Measurements from ENCODE around the gene DTNBP1.

The DTNBP1 gene

DNA sequence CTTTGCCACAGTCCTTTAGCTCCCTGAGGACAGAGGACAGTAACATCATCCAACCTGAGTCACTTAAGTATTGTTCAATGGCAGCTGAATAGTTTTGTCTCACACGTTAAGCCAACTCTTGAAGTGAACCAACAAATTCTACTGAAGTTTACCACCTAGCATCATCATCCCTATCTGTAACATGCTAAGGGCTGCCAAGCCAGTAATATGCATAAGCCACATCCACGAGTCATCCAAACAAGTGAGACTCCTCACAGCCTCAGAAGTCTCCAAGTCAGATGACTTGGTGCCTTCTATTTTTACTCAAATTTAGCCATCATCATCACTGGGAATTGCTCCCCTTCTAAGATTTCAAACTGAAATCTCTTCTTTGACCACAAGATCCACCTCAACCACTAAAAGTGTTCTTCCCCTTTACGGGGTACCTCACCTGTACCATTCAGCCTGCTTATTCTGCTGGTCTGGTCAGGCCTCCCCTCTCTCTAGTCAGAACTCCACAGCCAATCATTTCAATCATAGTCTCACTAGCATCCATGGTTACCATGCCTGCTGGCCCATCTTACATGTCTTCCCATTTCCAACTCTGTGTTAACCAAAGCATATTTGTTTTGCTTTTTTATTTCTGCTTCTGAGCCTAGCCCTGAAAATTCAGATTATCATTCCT is 73.7 kb downstream of the DTNBP1 start:
- peak; percentile 73 for DNase-seq

DNA sequence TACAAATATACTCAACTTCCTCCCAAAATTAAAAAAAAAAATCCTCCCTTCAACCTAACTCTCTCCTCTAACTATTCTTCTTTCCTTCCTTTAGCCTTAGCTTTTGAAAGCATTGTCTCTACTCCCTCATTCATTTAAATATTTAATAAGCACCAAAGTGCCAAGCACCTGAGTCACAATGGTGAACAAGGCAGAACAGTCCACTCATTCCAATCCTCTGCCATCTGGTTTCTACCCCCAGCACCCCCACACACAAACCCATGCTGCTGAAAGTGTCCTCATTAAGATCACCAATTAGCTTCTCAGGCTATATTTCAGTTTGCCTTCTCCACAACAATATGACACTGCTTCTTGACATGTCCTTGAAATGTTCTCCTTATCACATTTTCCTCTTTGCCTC is 76.3 kb downstream of the DTNBP1 start:
- peak; percentile 13 for DNase-seq

DNA sequence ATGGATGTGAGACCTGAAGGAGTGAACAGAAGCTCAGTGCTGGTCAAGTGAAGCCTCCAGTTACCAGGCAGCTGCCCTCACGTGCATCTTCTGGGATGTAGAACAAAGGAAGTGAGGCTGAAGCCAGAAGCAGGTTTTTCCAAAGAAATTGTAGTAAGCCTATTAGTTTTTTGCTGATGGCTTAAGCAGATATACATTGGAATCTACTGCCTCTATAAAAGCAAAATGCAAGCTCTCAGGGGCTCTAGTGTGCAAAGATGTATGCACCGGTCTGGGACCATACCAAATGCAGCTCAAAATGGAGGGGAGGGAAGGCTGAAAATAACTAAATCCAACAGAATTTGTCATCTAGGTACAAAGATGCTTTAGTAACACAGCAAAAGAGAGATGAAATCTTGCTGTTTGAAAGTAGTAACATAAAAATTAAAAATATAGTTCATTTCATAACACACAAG is 77.0 kb downstream of the DTNBP1 start:
- no peak for DNase-seq

DNA sequence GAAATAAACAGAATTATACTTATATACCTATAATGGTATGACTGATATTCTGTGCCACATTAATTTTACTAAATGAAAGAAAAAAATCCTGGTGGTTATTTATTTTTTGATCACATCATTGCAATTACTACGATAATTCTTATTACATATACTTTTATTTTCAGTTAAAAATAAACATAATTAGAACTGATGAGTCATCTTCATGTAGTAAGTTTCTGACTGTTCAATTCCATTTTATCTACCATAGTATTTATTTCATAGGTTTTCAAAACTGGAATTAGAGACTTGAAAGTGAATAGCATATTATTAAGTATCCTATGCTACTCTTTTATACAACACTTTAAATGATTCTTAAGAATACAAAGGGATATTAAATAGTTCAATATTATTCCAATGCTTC is 80.3 kb downstream of the DTNBP1 start:
- DNase-seq, result no peak

DNA sequence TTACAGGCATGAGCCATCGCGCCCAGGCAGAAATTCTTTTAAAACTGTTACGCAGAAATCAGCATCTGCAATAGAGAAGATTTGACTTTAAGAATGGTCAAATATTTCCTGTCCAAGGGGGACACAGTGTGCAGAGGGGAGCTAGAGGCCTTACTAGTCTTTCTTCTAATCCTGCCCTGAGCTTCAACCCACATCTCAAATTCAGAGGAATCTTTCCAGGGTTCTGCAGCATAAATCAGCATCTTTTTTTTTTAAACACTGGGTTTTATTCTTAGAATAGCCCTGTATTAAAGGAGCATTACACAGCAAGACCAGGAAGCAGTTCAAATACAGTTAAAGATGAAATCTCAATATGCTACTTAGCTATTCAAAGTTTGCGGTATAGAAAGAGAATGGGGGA is 81.1 kb downstream of the DTNBP1 start:
- DNase-seq, result no peak

DNA sequence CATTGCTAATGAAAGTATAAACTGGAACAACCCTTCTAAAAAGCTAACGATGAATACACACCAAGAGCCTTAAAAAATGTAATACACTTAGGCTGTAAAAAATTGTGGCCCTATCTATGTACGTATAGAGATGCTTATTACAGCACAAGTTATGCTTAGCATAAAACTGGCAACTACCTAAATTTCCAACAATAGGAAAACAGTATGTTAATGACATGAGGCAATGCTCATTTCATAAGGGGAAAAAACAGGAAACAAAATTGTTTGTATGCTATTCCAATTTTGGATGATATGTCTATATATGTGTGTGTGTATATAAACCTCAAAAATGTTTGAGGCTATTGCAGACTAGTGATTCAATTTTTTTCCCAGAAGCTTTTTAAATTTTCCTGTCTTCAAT is 82.5 kb downstream of the DTNBP1 start:
- DNase-seq, result no peak

DNA sequence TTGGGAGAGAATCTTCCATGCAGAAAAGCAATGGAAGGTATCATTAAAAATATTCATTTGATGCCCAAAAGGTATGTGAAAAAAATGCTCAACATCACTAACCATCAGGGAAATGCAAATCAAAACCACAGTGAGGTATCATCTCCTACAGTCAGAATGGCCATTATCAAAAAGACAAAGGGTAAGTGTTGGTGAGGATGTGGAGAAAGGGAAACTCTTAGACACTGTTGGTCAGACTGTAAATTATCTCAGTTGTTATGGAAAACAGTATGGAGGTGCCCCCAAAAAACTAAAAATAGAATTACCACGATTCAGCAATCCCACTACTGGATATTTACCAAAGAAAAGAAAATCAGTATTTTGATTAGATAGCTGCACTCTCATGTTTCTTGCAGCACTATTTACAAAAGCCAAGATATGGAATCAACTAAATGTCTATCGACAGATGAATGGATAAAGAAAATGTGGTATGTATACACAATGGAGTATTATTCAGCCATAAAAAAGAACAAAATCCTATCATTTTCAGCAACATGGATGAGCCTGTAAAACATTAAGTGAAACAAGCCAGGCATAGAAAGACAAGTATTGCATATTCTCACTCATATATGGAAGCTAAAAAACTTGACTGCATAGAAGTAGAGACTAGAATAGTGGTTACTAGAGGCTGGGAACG is 84.0 kb downstream of the DTNBP1 start:
- DNase-seq, result no peak

DNA sequence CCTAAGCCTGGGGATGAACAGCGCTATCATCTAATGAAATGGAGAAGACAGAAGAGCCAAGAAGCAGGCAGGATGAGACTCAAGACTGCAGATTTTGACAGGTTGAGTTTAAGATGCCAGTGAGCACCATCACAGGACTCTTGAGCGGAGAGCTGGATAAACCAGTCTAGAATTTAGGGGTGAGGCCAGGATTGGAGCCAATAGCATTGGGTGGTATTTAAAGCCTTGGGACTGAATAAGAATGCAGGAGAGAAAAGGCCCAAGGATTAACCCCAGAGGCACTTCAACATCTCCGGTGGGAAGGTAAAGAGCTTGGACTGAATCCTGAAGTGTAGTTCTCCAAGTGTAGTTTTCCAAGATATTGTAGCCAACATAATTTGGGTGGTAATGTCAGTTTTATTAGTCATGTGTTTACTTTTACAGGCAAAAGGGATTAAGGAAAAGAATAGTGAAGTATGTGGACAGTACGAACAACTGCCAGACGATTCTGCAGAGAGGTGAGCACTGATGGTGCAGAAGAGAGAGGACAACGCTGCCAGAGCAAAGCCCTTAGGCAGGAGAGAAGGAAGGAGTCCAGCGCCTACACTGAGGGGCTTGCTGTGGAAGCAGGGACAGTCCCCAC is 85.2 kb downstream of the DTNBP1 start:
- DNase-seq, result no peak

DNA sequence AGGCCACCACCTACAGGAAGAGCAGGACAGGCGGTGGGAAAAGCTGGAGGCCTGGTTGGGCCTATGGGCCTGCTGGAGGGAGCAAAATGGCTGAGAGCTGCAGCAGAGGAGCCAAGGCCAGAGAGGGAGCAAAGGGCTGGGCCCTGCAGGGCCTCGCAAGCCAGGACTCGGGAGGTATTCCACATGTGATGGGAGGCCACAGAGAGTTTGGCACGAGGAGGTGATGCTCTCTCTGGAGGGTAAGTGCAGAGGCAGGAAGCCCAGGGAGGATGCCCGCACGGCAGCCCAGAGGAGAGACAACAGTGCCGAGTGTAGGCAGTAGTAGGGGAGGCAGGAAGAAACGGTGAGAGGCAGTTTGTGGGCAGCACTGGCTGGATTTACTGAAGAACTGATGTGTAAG is 85.7 kb downstream of the DTNBP1 start:
- DNase-seq, result no peak

DNA sequence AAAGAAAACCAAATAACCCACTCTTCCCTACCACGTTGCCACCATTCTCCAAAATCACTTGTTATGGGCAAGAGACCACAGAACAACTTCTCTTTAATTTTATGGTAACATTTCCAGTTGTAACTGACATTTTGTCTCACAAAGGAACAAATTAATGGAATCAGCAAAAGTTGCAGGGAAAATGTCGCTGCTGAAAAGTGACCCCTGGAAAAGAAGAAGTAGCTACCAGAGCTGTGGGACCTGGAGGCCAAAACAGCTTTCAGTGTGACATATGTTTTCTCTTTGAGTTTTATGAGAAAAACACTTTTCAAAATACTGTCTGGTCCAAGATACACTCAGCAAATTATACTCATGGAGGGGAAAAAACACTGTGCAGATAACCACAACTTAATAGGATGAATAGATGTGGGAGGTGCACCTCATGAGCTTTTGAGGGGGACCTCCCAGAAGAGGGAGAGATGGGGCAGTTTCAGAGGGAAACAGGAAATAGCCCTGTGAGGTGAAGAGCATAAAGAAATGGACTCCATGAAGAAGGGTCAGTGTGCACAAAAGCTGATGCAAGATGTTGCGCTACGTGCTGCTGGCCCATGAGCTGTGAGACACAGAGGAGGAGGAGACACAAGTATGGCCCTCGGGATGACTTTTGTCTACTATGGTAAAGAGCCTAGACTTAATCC is 87.3 kb downstream of the DTNBP1 start:
- no peak for DNase-seq

DNA sequence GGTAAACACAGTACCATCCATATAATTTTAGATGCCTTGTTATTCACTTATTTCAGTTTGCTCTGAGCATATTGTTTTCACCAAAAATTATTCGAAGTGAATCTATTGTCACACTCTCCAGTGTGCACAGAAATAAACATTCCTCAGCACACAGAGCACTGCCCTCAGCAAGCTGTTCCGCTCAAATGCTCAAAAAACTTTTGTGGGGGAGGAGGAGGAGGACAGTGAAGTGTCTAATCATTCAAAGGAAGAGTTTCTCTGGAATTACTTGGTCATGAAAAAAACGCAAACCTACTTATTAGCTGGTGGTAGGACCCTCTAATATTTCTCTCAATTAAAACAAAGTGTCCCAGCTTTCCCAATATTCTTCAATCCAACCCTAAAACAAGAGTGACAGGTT is 88.3 kb downstream of the DTNBP1 start:
- DNase-seq, result no peak

DNA sequence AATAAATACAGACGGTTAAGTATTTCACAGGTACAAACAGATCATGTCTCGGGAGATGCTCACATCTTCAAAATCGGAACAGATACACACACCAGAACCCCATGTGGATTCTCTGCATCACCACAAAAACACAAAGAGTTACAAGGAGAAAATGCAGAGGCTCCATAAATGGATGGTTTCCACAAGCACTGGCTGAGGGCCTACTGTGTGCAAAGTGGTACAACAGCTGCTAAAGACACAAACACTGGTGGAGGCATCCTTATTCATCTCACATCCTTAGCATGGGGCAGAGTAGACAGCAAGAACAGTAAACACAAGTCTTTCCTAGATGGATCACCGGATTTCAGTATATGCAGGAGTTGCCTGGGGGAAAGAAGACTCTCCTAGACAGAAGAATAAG is 88.8 kb downstream of the DTNBP1 start:
- no peak for DNase-seq

DNA sequence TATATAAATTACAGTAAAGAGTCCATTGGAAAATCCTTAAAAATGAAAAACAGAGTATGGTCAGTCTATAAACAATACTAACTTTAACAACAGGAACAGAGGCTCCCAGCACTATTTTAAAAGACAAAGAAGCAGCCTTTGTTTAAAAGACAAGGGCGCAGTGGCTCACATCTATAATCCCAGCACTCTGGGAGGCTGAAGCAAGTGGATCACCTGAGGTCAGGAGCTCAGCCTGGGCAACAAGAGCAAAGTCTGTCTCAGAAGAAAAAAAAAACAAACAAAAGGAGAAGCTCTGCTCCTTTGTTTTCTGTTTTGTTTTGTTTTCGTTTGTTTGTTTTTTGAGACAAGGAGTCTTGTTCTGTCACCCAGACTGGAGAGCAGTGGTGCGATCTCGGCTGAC is 89.4 kb downstream of the DTNBP1 start:
- no peak for DNase-seq

DNA sequence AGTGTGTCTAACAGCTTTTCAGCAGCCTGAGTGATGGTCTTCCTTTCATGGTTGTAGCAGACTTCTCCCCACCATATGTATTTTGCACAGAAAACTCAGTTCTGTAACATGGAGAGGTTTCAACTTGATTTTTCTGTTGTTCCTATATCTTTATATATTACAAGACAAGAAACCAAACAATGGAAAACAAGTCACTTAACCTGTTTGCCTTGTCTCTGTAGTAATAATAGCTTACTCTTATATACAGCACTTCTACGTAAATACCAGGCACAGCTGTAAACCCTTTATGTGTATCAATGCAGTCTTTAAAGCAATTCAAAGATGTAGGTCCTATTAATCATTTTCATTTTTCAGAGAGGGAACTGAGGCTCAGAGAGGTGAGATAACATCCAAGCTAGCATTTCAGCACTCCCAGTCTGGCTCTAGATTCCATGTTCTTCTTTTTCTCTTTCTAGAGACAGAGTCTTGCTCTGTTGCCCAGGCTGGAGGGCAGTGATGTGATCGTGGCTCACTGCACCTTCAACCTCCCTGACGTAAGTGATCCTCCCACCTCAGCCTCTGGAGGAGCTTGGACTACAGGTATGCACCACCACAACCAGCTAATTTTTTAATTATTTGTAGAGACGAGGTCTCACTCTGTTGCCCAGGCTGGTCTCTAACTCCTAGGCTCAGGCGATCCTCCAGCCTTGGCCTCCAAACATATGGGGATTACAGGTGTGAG is 90.4 kb downstream of the DTNBP1 start:
- DNase-seq, result no peak

DNA sequence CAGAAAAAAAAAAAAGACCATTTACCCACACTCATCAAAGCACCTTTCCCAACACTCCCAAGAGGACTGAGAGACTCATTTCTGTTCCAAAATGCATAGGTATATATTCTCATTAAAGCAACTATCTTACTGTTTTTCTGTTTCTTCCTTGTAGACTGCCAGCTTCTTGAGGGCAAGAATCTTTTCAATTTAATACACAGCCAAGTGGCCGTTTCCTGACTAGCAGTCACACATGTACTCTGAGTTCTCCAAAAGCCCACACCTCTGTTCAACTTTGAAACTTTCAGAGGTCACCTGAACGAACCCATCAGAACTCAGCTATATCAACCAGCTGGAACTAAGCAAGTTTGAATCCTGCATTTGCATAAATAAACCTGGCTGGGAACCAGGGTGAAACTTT is 92.7 kb downstream of the DTNBP1 start:
- DNase-seq, result no peak

DNA sequence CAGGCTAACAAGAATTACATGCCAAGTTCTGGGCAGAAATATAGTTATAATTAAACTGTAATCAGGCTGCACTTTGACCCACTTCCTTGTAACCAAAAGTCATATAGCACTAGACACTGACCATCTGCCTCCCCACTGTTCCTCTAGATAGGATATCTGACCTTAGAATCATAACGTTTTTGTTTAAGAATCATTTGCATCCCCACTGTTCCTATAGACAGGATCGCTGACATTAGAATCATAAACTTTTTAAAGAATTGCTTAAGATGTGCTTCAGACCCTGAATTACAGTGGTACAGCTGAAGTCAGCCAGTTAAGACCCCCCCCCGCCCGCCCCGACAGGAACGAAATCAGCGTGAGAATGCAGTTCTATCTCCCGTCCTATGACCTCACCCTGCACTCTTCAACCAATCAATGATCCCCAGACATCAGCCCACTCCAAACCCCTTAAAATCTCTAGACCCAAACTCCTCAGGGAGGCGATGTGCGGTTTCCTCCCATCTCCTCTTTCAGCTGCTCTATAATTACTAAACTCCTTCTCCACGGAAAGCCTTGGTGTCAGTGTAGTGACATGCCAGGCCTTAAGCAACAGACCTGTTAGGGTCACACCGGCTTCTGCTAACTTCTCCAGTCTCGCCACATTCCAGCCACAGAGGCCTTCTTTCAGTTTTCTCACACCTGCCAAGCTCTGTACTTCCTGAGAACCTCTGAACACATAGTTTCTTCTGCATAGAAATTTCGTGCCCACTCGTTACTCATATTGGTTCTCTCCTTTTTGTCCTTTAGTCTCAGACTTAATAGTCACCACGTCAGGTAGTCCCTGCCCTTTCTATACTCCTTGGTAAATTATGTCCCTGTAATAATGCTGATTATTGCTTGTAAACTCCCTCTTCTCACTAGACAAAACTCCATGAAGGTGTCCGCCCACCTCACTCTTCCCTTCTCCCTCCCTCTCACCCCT is 93.5 kb downstream of the DTNBP1 start:
- no peak for DNase-seq

DNA sequence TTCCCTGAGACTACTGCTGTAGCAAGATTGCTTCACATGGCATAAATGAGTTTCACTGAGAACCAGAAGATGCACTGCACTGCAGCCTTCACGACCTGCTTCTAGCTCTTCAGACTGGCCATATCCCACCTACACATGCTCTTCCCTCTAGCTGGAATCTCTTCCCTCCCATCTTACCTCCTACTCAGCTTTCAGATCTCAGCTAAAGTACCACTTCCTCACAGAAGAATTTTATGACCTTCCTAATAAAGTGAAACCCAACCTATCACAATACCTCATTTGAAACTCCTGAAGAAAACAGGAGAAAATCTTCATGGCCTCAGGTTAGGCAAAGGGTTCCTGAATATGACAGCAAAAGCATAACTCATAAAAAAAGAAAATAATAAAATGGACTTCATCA is 99.9 kb downstream of the DTNBP1 start:
- DNase-seq, result no peak

DNA sequence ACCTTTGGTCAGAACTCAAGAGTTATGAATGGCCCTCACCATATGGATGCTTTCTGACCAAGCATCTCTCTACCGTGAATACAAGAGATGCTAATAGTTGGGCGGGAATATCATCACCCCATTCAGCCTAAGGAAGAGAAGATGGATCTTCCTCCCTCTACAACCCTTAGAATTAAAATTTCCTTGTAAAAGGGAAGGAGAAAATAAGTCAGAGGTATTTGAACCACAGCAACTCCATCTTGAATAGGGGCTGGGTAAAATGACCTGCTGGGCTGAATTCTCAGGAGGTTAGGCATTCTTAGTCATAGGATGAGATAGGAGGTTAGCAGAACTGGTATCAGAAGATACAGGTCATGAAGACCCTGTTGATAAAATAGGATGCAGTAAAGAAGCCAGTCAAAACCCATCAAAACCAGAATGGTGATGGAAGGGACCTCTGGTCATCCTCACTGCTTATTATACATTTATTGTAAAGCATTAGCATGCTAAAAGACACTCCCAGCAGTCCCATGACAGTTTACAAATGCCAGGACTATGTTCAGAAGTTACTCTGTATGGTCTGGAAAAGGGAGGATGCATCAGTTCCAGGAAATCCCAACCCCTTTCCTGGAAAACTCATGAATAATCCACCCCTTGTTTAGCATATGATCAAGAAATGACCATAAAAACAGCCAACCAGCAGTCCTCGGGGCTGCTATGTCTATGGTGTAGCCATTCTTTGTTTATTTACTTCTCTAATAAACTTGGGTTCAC is 101.2 kb downstream of the DTNBP1 start:
- no peak for DNase-seq

DNA sequence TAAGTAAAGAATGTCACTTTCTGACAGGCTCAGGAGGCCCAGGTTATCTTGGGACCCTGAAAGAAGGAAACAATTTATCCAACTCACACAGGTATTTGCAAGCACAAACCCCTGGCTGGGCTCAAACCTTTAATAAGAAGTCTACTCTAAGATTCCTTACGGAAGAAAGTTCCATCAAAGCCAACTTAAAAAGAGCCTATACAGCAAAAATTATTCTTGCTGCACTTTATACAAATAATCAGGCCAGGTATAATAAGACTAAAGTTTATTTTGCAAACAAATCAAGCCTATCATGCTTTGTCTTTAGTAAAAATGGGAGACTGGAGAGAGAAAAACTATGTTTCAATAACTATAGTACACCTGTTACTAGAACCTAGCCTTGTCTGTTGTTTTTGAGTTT is 102.1 kb downstream of the DTNBP1 start:
- DNase-seq, result no peak

DNA sequence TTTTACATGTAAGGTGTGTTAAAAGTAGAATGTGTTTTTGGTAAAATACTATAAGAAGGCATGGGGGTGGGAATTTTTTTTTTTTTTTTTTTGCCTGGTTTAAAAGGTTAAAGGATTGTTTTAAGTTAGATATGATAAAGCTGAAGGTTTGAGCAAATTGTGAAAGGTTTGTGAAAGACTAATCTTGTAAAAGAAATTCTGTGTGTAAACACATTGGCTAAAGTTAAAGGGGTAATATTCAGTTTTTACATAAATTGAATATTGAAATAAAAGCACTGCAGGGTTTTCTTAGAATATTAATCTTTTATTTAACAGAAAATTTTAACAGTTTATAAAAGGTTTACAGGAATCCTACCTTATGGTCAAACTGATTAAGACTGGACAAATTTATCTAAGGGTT is 105.7 kb downstream of the DTNBP1 start:
- DNase-seq, result no peak

DNA sequence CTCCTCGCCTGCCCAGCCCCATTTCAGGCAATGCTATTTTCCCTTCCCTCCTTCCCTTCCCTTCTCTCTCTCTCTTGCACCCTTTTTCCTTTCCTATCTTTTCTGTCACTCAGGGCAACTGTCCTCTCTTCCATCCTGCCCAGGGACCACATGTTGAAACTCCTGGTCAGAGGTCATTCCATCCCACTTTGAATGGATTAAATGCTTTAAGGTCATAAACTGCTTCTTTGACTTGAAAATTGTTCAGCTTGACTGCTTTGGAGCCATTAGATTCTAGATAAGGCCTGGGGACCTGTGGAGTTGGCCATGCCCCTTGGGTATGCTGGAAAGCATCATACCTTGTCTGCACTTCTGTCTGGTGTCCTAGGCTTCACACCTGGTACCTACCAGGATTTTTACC is 106.1 kb downstream of the DTNBP1 start:
- DNase-seq, result no peak
